IPS-15b (cell line): ENCODE data around the gene TBC1D32.
"Not testable (repeated sequence)": the region's sequence is repeated elsewhere in the genome, so short reads cannot be mapped to it uniquely, and the experiment has no call there.

Experiments
- H3K27me3 ChIP-seq: one replicate; pipeline ENCODE4 v1.6.1; 2013; ENCODE audit warnings: low read length; ENCODE audit not compliant: control insufficient read depth, insufficient read depth
- H3K36me3 ChIP-seq: one replicate; pipeline ENCODE4 v1.6.1; 2013; ENCODE audit warnings: low read length; ENCODE audit not compliant: control insufficient read depth, insufficient read depth
- H3K4me1 ChIP-seq: one replicate; pipeline ENCODE4 v1.6.1; 2013; ENCODE audit warnings: mild to moderate bottlenecking, low read length; ENCODE audit not compliant: control insufficient read depth, insufficient read depth
- H3K4me3 ChIP-seq: one replicate; pipeline ENCODE4 v1.5.1; 2013; ENCODE audit warnings: low read depth, low read length
- H3K9ac ChIP-seq: one replicate; pipeline ENCODE4 v1.6.1; 2013; ENCODE audit warnings: low read depth, mild to moderate bottlenecking, low read length
- H3K9me3 ChIP-seq: one replicate; pipeline ENCODE4 v1.6.1; 2013; ENCODE audit warnings: mild to moderate bottlenecking, low read length; ENCODE audit not compliant: control insufficient read depth, insufficient read depth

TBC1D32 gene

GRCh38 chr6:121260651-121261102 lies 73.6 kb downstream of the TBC1D32 start:
- no peaks in the 10 kb centered on the region for H3K27me3 ChIP-seq
- no peak overlapping the region for H3K9ac ChIP-seq
- H3K4me3 ChIP-seq: no peak overlapping the region
- H3K4me1 ChIP-seq: no peaks in the 10 kb centered on the region
- H3K36me3 ChIP-seq: no peaks in the 10 kb centered on the region
- H3K9me3 ChIP-seq: no peaks in the 10 kb centered on the region

GRCh38 chr6:121247386-121247785 lies 86.9 kb downstream of the TBC1D32 start:
- H3K4me1 ChIP-seq: no peaks in the 10 kb centered on the region
- H3K27me3 ChIP-seq: no peaks in the 10 kb centered on the region
- H3K36me3 ChIP-seq: no peaks in the 10 kb centered on the region
- no peak overlapping the region for H3K4me3 ChIP-seq
- no peaks in the 10 kb centered on the region for H3K9me3 ChIP-seq
- no peak overlapping the region for H3K9ac ChIP-seq

DNA sequence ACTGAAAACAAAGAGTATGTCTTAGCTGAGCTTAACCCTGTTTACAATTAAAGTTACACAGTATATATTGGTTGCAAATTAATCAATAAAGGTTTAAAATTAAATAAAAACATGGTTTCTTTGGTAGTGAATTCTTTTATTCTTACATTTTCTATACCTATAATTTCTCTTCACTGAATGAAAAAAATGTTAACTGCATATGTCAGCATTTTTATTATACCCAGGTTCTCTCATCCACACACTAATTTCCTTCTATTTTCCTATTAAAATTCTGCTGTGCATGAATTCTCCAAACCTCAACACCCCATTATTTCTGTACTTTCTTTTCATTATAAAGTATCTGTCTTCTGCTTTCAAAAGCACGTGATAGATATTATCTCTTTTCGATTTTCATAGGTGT lies 91.9 kb downstream of the TBC1D32 start:
- no peak overlapping the region for H3K4me3 ChIP-seq
- no peaks in the 10 kb centered on the region for H3K4me1 ChIP-seq
- no peaks in the 10 kb centered on the region for H3K36me3 ChIP-seq
- H3K9ac ChIP-seq: no peak overlapping the region
- H3K9me3 ChIP-seq: no peaks in the 10 kb centered on the region
- H3K27me3 ChIP-seq: no peaks in the 10 kb centered on the region

GRCh38 chr6:121237859-121238258 lies 96.4 kb downstream of the TBC1D32 start:
- Histone ChIP-seq H3K9ac (no peak overlapping the region), H3K4me1 (no peaks in the 10 kb centered on the region), H3K4me3 (no peak overlapping the region), H3K27me3 (no peaks in the 10 kb centered on the region), H3K9me3 (no peaks in the 10 kb centered on the region), H3K36me3 (no peaks in the 10 kb centered on the region)

- H3K9ac ChIP-seq: no peak overlapping the region
- H3K4me1 ChIP-seq: no peaks in the 10 kb centered on the region
- no peaks in the 10 kb centered on the region for H3K36me3 ChIP-seq
- H3K9me3 ChIP-seq: no peaks in the 10 kb centered on the region
- no peak overlapping the region for H3K4me3 ChIP-seq
- no peaks in the 10 kb centered on the region for H3K27me3 ChIP-seq
Observed at GRCh38 chr6:121236984-121237383, 97.3 kb downstream of the TBC1D32 start.

DNA sequence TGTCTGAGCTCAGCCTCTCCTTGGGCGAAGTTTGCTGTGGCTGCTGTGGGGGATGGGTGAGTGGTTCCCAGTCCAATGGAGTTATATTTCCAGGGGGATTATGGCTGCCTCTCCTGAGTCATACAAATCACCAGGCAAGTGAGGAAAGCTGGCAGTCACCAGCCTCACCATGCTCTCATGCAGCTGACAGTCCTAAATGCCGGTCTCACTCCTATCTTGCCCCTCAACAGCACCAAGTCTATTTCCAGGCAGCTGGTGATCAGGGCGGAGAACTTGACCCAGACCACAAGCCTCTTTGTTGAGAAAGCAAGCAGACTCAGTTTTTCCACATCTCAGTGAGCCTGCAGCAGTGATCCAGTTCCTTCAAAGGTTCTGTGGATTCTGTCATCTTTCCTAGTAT lies 98.9 kb downstream of the TBC1D32 start:
- Histone ChIP-seq H3K9me3 (no peaks in the 10 kb centered on the region), H3K36me3 (no peaks in the 10 kb centered on the region), H3K4me1 (no peaks in the 10 kb centered on the region), H3K27me3 (no peaks in the 10 kb centered on the region), H3K9ac (no peak overlapping the region), H3K4me3 (no peak overlapping the region)

GRCh38 chr6:121223930-121224329 lies 110.3 kb downstream of the TBC1D32 start:
- no peaks in the 10 kb centered on the region for H3K9me3 ChIP-seq

GRCh38 chr6:121223212-121223611 lies 111.1 kb downstream of the TBC1D32 start:
- Histone ChIP-seq H3K27me3 (no peaks in the 10 kb centered on the region), H3K9ac (no peak overlapping the region), H3K4me3 (no peak overlapping the region), H3K36me3 (no peaks in the 10 kb centered on the region), H3K4me1 (no peaks in the 10 kb centered on the region), H3K9me3 (no peaks in the 10 kb centered on the region)

More at GRCh38 chr6:121223930-121224329, 110.3 kb downstream of the TBC1D32 start:
- Histone ChIP-seq H3K9ac (no peak overlapping the region), H3K4me3 (no peak overlapping the region), H3K4me1 (no peaks in the 10 kb centered on the region), H3K27me3 (no peaks in the 10 kb centered on the region), H3K36me3 (no peaks in the 10 kb centered on the region)

DNA sequence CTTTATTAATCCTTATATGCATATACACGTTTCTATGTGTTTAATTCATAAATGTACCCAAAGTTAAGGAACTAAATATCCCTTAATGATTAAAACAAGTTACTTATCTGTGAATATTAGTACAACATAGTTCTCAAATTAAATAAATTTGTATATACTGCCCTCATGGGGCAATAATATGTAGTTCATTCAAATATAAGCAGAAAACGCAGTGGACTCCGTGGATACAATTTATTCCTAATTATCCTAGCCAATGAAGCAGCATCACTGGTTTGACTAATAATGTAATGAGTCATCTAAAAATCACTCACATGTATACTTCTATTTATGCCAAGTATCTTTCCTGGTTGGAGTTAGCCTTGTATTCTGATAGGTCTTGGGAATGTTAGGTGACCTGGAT lies 111.6 kb downstream of the TBC1D32 start:
- Histone ChIP-seq H3K36me3 (no peaks in the 10 kb centered on the region), H3K4me3 (no peak overlapping the region), H3K27me3 (no peaks in the 10 kb centered on the region), H3K9ac (no peak overlapping the region), H3K9me3 (no peaks in the 10 kb centered on the region), H3K4me1 (no peaks in the 10 kb centered on the region)

- Histone ChIP-seq H3K4me1 (no peaks in the 10 kb centered on the region), H3K4me3 (no peak overlapping the region), H3K27me3 (no peaks in the 10 kb centered on the region), H3K9ac (no peak overlapping the region), H3K9me3 (no peaks in the 10 kb centered on the region), H3K36me3 (no peaks in the 10 kb centered on the region)
Observed at GRCh38 chr6:121216928-121217327, 117.4 kb downstream of the TBC1D32 start.

- not testable (repeated sequence) for H3K27me3 ChIP-seq, H3K36me3 ChIP-seq, H3K4me3 ChIP-seq, H3K9ac ChIP-seq, H3K4me1 ChIP-seq, H3K9me3 ChIP-seq
Observed at GRCh38 chr6:121213341-121213740, 120.9 kb downstream of the TBC1D32 start.

GRCh38 chr6:121210943-121211342 lies 123.3 kb downstream of the TBC1D32 start:
- Histone ChIP-seq H3K9ac (no peak overlapping the region), H3K4me3 (no peak overlapping the region), H3K4me1 (no peaks in the 10 kb centered on the region), H3K36me3 (no peaks in the 10 kb centered on the region), H3K9me3 (no peaks in the 10 kb centered on the region), H3K27me3 (no peaks in the 10 kb centered on the region)

DNA sequence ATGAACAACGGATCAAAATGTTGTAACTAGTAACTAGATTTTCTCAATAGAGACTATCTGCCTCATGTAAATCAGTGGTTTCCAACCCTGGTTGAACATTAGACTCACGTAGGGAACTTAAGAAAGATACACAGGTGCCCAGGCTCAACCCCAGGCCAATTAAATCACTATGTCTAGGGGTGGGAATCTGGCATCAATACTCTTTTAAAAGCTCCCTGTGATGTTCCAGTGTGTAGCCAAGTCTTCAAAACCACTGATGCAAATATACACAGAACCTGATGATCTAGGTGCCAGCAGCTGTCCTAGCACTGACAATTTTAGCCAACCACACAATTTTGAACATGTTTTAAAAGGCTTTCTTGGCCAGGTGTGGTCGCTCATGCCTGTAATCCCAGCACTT lies 128.7 kb downstream of the TBC1D32 start:
- H3K27me3 ChIP-seq: no peaks in the 10 kb centered on the region

More for the DNA sequence above, 128.7 kb downstream of the TBC1D32 start:
- no peaks in the 10 kb centered on the region for H3K36me3 ChIP-seq
- H3K9me3 ChIP-seq: no peaks in the 10 kb centered on the region
- no peak overlapping the region for H3K4me3 ChIP-seq
- H3K9ac ChIP-seq: peak overlapping the region; percentile 32
- no peaks in the 10 kb centered on the region for H3K4me1 ChIP-seq
